ENCODE results near the gene LRRC47. TPM values are rescaled to one million over a fixed set of nuclear protein-coding genes. Genes with fewer than 3 reads are reported as not detected.
A peak's percentile ranks its signal among the peaks of the same experiment; 100 is the strongest.

LRRC47 gene
- total and polyA plus RNA-seq, 2 of the 13 experiments (the other 11 are each of a cell fraction or from before 2014, with no cell fraction given), result 18.3 to 52.5 TPM

GRCh38 chr1:3796215-3797061 is at the start of gene LRRC47 (continued):
- TF ChIP-seq E2F2 (CRISPR knock-in tag; IDR thresholded peaks at IDR 0.05; ENCODE audit: borderline replicate concordance) (no peak), POLR2AphosphoS5 (IDR thresholded peaks at IDR 0.05; ENCODE audit: low read depth, low read length) (peak; percentile 60), MLX (CRISPR knock-in tag; IDR thresholded peaks at IDR 0.05) (0 out of 2 replicates have a peak, but pooled peaks have one; percentile 44), ZNF552 (CRISPR knock-in tag; IDR thresholded peaks at IDR 0.05; ENCODE audit: borderline replicate concordance) (no peak), BORCS8-MEF2B (CRISPR knock-in tag; IDR thresholded peaks at IDR 0.05) (peak; percentile 39; the same call in 1 of the 2 replicates), ZNF160 (CRISPR knock-in tag; IDR thresholded peaks at IDR 0.05) (no peak), ARID3A (IDR thresholded peaks at IDR 0.05; ENCODE audit: low read depth, low read length) (no peak; the same call in 1 of the 2 replicates), LCORL (IDR thresholded peaks at IDR 0.05) (no peak), LCORL (CRISPR knock-in tag; IDR thresholded peaks at IDR 0.05) (peak; percentile 49; the same call in 1 of the 2 replicates), FOSL2 (CRISPR knock-in tag; IDR thresholded peaks at IDR 0.05) (peak; percentile 61), ZNF567 (CRISPR knock-in tag; IDR thresholded peaks at IDR 0.05; ENCODE audit: borderline replicate concordance) (no peak), CEBPZ (IDR thresholded peaks at IDR 0.05; ENCODE audit: low read length) (no peak), ZNF841 (CRISPR knock-in tag; IDR thresholded peaks at IDR 0.05; ENCODE audit: borderline replicate concordance) (no peak), ZNF737 (CRISPR knock-in tag; IDR thresholded peaks at IDR 0.05; ENCODE audit: borderline replicate concordance) (no peak), ZMYM3 (CRISPR knock-in tag; IDR thresholded peaks at IDR 0.05) (no peak), KAT7 (CRISPR knock-in tag; IDR thresholded peaks at IDR 0.05; ENCODE audit: borderline replicate concordance) (peak; percentile 69; the same call in 1 of the 2 replicates), PBX2 (CRISPR knock-in tag; IDR thresholded peaks at IDR 0.05) (no peak)
